GM23338 (cell line): ENCODE results near the gene ARL5A. TPM values are rescaled to one million over a fixed set of nuclear protein-coding genes. Genes with fewer than 3 reads are reported as not detected.

ENCODE experiments used
- ATAC-seq: fragments of 200-7000 bp; cut with Tn5 transposase; 3 replicates; pipeline ENCODE4 v1.9.1; 2020
- DNase-seq: peaks from one replicate; pipeline ENCODE4 v3.0.0-alpha.2; 2015; ENCODE audit warnings: low spot score
- H2AFZ ChIP-seq: fragments of 200-600 bp; sonication (generic); 2 replicates; pipeline ENCODE4 v1.8.0; 2016; ENCODE audit warnings: antibody characterized with exemption, mild to moderate bottlenecking, moderate library complexity
- H3F3A ChIP-seq: fragments of 200-600 bp; sonication (generic); replicated peaks from 2 replicates; pipeline ENCODE4 v1.8.0; 2017; ENCODE audit warnings: antibody characterized with exemption, mixed run types, low read depth
- H3K27ac ChIP-seq: fragments of 200-600 bp; sonication (generic); 2 replicates; pipeline ENCODE4 v1.6.1; 2016; ENCODE audit warnings: low read depth
- H3K27me3 ChIP-seq: fragments of 200-600 bp; sonication (generic); 2 replicates; pipeline ENCODE4 v1.8.0; 2016; ENCODE audit warnings: mild to moderate bottlenecking, mixed run types, moderate library complexity; ENCODE audit not compliant: insufficient read depth
- H3K36me3 ChIP-seq: fragments of 200-600 bp; sonication (generic); 2 replicates; pipeline ENCODE4 v1.8.0; 2016; ENCODE audit warnings: mild to moderate bottlenecking; ENCODE audit not compliant: insufficient read depth
- H3K4me1 ChIP-seq: fragments of 200-600 bp; sonication (generic); 2 replicates; pipeline ENCODE4 v1.8.0; 2016; ENCODE audit warnings: mild to moderate bottlenecking, moderate library complexity; ENCODE audit not compliant: insufficient read depth
- H3K4me2 ChIP-seq: fragments of 200-600 bp; sonication (generic); 2 replicates; pipeline ENCODE4 v1.7.1; 2017; ENCODE audit warnings: mixed run types
- H3K4me3 ChIP-seq: fragments of 200-600 bp; sonication (generic); 2 replicates; pipeline ENCODE4 v1.6.1; 2016; ENCODE audit warnings: mixed run types
- H3K79me2 ChIP-seq: fragments of 200-600 bp; sonication (generic); replicated peaks from 2 replicates; pipeline ENCODE4 v1.8.0; 2017; ENCODE audit warnings: mild to moderate bottlenecking; ENCODE audit not compliant: insufficient read depth
- H3K9me2 ChIP-seq: fragments of 200-600 bp; sonication (generic); 2 replicates; pipeline ENCODE4 v1.8.0; 2017; ENCODE audit not compliant: insufficient read depth
- H4K20me1 ChIP-seq: fragments of 200-600 bp; sonication (generic); replicated peaks from 2 replicates; pipeline ENCODE4 v1.8.0; 2017; ENCODE audit warnings: mild to moderate bottlenecking; ENCODE audit not compliant: insufficient read depth
- H3K27ac Mint-ChIP-seq: 2 replicates; pipeline ENCODE4 v1.8.0; 2020; ENCODE audit warnings: inconsistent platforms, mild to moderate bottlenecking, moderate library complexity, mixed read lengths
- H3K27me3 Mint-ChIP-seq: 3 replicates; pipeline ENCODE4 v1.8.0; 2022; ENCODE audit warnings: low read depth, mild to moderate bottlenecking, moderate library complexity, mixed read lengths, inconsistent platforms; ENCODE audit not compliant: insufficient read depth, poor library complexity
- H3K36me3 Mint-ChIP-seq: 3 replicates; pipeline ENCODE4 v1.8.0; 2021; ENCODE audit warnings: low read depth, mild to moderate bottlenecking, inconsistent platforms, moderate library complexity, mixed read lengths
- H3K4me1 Mint-ChIP-seq: 3 replicates; pipeline ENCODE4 v1.8.0; 2020; ENCODE audit warnings: mild to moderate bottlenecking, inconsistent platforms, mixed read lengths
- H3K4me3 Mint-ChIP-seq: 3 replicates; pipeline ENCODE4 v1.8.0; 2021; ENCODE audit warnings: moderate library complexity, mild to moderate bottlenecking, inconsistent platforms, mixed read lengths
- H3K9me3 Mint-ChIP-seq: 3 replicates; pipeline ENCODE4 v1.8.0; 2020; ENCODE audit warnings: moderate library complexity, mild to moderate bottlenecking, inconsistent platforms, mixed read lengths
- CREB1 ChIP-seq: fragments of 250-450 bp; sonication (Bioruptor Pico); IDR thresholded peaks from 2 replicates; pipeline ENCODE4 v1.5.0; 2020; ENCODE audit warnings: low read depth, mild to moderate bottlenecking, moderate library complexity
- EZH2 ChIP-seq: fragments of 200-600 bp; sonication (generic); IDR thresholded peaks from one replicate; pipeline ENCODE4 v1.8.0; 2017; ENCODE audit warnings: antibody characterized with exemption, mild to moderate bottlenecking, low read depth; ENCODE audit not compliant: unreplicated experiment
- EZH2phosphoT487 ChIP-seq: fragments of 200-600 bp; sonication (generic); IDR thresholded peaks from one replicate; pipeline ENCODE4 v1.8.1; 2018; ENCODE audit warnings: antibody characterized with exemption; ENCODE audit not compliant: unreplicated experiment
- JUNB ChIP-seq: IDR thresholded peaks from one replicate; pipeline ENCODE4 v1.6.1; 2016; ENCODE audit warnings: antibody characterized with exemption; ENCODE audit not compliant: unreplicated experiment
- NANOG ChIP-seq: IDR thresholded peaks from 2 replicates; pipeline ENCODE4 v1.6.1; 2016; ENCODE audit warnings: antibody characterized with exemption, borderline replicate concordance
- POLR2AphosphoS5 ChIP-seq: IDR thresholded peaks from 2 replicates; pipeline ENCODE4 v1.6.1; 2016; ENCODE audit warnings: antibody characterized with exemption, low read depth
- STAT1 ChIP-seq: IDR thresholded peaks from one replicate; pipeline ENCODE4 v1.6.1; 2016; ENCODE audit warnings: antibody characterized with exemption; ENCODE audit not compliant: unreplicated experiment
- ZNF114 ChIP-seq: fragments of 250-450 bp; sonication (Bioruptor Pico); IDR thresholded peaks from 2 replicates; pipeline ENCODE4 v1.5.0; 2020; ENCODE audit warnings: mild to moderate bottlenecking, moderate library complexity
- ZNF331 ChIP-seq: fragments of 250-450 bp; sonication (Bioruptor Pico); IDR thresholded peaks from 2 replicates; pipeline ENCODE4 v1.5.0; 2020; ENCODE audit warnings: low read depth, mild to moderate bottlenecking, moderate library complexity
- polyA plus RNA-seq: library from polyadenylated mRNA; unstranded; fragments of >200 nt; fragmentation: Nextera tagmentation; extraction: Ambion mirVana; gene quantifications from 2 replicates; pipeline ENCODE4 v1.2.1, GENCODE V29; 2016
- total RNA-seq: library from RNA; depleted of rRNA; stranded (reverse); fragments of >200 nt; shearing (Covaris generic); gene quantifications from 2 replicates; pipeline ENCODE4 v1.2.3, GENCODE V29; 2014
- TF ChIP-seq, protein P1 (sequence below): IDR thresholded peaks from one replicate; pipeline ENCODE4 v1.6.1; 2018; ENCODE audit warnings: antibody characterized with exemption; ENCODE audit not compliant: unreplicated experiment
- TF ChIP-seq, protein P2 (sequence below): IDR thresholded peaks from 2 replicates; pipeline ENCODE4 v1.6.1; 2016; ENCODE audit warnings: antibody characterized with exemption

Gene ARL5A
- total and polyA plus RNA-seq, 2 experiments from 2014 or later, result 26.8 to 104 TPM

DNA sequence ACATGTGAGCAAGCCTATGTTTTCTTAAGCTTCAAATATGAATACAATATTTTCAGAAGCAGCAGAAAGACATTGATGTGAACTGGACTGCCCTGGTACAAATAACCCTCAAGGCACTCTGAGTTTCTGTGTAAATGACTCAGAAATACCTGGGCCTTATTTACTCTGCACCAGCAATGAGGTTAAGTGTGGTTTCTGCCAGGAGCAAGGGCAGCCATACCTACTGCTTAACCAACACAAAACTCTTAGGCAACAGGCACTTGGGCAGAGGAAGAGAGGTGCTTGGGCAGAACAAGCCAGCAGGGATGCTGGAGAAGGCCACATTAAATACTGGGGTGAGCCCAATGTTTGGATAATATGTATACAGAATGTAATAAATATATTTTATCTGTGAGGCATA lies 29.4 kb upstream of the ARL5A start:
- no peak for DNase-seq
- no peak overlapping the region for H3K27ac ChIP-seq
- Mint-ChIP-seq H3K4me1 (no peaks in the 10 kb centered on the region; the same call in 2 of the 3 replicates), H3K4me3 (no peak overlapping the region), H3K27me3 (no peaks in the 10 kb centered on the region), H3K9me3 (no peaks in the 10 kb centered on the region), H3K36me3 (no peaks in the 10 kb centered on the region), H3K27ac (no peak overlapping the region)
- H3K4me2 ChIP-seq, result no peak overlapping the region
- H2AFZ ChIP-seq, result no peak overlapping the region
- no peak overlapping the region for H3K4me3 ChIP-seq
- H3K9me2 ChIP-seq, result no peaks in the 10 kb centered on the region
- H3K36me3 ChIP-seq, result no peaks in the 10 kb centered on the region
- no peaks in the 10 kb centered on the region for H3K4me1 ChIP-seq
- no peaks in the 10 kb centered on the region for H3K79me2 ChIP-seq
- H3K27me3 ChIP-seq, result no peaks in the 10 kb centered on the region
- H3F3A ChIP-seq, result no peaks in the 10 kb centered on the region
- TF ChIP-seq POLR2AphosphoS5, result no peak
- no peaks in the 10 kb centered on the region for H4K20me1 ChIP-seq
- no peak for ATAC-seq

DNA sequence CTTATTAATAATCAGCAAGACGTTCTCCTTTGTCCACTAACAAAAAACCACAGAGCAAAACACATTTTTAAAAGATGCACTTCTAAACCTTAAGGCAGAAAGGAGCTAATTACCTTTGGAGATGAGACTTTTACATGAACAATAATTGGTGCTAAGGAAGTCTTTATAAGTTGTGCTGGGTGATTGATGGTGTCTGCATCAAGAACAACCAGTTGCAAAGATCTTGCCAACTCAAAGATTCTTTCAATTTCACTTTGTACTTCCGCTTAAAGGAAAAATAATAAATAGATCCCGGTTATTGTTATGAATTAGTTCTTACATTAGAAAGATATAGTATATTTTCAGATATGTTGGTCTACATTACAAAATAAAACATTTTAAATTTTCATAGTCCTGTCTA lies 26.9 kb upstream of the ARL5A start:
- H3K79me2 ChIP-seq, result no peaks in the 10 kb centered on the region
- H3K4me2 ChIP-seq, result no peak overlapping the region
- H3F3A ChIP-seq, result no peaks in the 10 kb centered on the region
- H3K4me3 ChIP-seq, result no peak overlapping the region
- H3K36me3 ChIP-seq, result no peaks in the 10 kb centered on the region
- Mint-ChIP-seq H3K36me3 (no peaks in the 10 kb centered on the region), H3K4me3 (no peak overlapping the region), H3K27ac (no peak overlapping the region), H3K4me1 (no peaks in the 10 kb centered on the region), H3K27me3 (no peaks in the 10 kb centered on the region), H3K9me3 (no peaks in the 10 kb centered on the region)
- no peak for ATAC-seq
- no peaks in the 10 kb centered on the region for H4K20me1 ChIP-seq
- no peak for DNase-seq
- no peaks in the 10 kb centered on the region for H3K4me1 ChIP-seq
- H3K27ac ChIP-seq, result no peak overlapping the region
- no peak for TF ChIP-seq EZH2phosphoT487
- TF ChIP-seq JUNB, result no peak
- no peak for TF ChIP-seq STAT1
- no peak for TF ChIP-seq NANOG
- H2AFZ ChIP-seq, result no peak overlapping the region
- H3K27me3 ChIP-seq, result no peaks in the 10 kb centered on the region
- no peaks in the 10 kb centered on the region for H3K9me2 ChIP-seq

DNA sequence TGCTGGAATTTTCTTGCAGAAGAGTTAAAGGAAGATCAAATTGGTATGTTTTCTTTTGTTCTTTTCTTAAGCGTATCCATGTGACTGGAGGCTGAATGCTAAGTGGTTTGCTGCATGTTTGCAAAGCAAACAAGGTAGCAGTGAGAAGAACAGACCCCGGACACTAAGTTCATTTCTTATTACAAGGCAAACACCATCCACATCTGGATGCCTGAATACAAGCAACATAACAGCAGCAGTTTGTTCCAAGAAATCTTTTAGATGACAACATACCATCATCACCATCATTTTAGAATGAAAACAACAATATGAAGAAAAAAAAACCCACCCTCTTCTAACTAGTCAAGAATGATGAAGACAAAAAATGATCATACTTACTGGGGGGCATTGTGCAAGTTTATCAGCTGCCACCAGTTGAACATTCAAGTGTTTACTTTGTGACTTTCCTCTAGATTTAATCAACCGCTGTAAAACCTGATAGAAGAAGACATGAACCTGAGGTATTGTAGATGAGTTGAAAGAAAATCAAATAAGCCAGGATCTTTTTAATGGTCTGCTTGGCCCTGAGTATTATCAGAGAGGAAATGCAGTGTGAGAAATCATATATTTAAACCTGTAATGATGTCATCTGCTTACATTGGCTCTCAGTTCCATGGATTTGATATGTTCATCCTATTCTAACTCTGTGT lies 25.0 kb upstream of the ARL5A start:
- Histone ChIP-seq H3K9me2 (no peaks in the 10 kb centered on the region), H3K36me3 (no peaks in the 10 kb centered on the region), H3K4me3 (no peak overlapping the region), H3K4me2 (no peak overlapping the region), H2AFZ (no peak overlapping the region), H3K27ac (no peak overlapping the region), H3K27me3 (no peaks in the 10 kb centered on the region), H3K4me1 (no peaks in the 10 kb centered on the region), H3F3A (no peaks in the 10 kb centered on the region), H4K20me1 (no peaks in the 10 kb centered on the region), H3K79me2 (no peaks in the 10 kb centered on the region)
- ATAC-seq, result no peak
- H3K4me1 Mint-ChIP-seq, result no peaks in the 10 kb centered on the region
- no peak overlapping the region for H3K4me3 Mint-ChIP-seq
- no peak for DNase-seq
- no peaks in the 10 kb centered on the region for H3K36me3 Mint-ChIP-seq
- no peaks in the 10 kb centered on the region for H3K27me3 Mint-ChIP-seq
- no peak overlapping the region for H3K27ac Mint-ChIP-seq
- H3K9me3 Mint-ChIP-seq, result no peaks in the 10 kb centered on the region
- TF ChIP-seq ZNF114 (CRISPR knock-in tag) (no peak), STAT1 (no peak), EZH2phosphoT487 (no peak), NANOG (no peak), POLR2AphosphoS5 (no peak), ZNF331 (CRISPR knock-in tag) (no peak), JUNB (no peak), EZH2 (no peak), CREB1 (CRISPR knock-in tag) (no peak)
- TF ChIP-seq, protein P1, sequence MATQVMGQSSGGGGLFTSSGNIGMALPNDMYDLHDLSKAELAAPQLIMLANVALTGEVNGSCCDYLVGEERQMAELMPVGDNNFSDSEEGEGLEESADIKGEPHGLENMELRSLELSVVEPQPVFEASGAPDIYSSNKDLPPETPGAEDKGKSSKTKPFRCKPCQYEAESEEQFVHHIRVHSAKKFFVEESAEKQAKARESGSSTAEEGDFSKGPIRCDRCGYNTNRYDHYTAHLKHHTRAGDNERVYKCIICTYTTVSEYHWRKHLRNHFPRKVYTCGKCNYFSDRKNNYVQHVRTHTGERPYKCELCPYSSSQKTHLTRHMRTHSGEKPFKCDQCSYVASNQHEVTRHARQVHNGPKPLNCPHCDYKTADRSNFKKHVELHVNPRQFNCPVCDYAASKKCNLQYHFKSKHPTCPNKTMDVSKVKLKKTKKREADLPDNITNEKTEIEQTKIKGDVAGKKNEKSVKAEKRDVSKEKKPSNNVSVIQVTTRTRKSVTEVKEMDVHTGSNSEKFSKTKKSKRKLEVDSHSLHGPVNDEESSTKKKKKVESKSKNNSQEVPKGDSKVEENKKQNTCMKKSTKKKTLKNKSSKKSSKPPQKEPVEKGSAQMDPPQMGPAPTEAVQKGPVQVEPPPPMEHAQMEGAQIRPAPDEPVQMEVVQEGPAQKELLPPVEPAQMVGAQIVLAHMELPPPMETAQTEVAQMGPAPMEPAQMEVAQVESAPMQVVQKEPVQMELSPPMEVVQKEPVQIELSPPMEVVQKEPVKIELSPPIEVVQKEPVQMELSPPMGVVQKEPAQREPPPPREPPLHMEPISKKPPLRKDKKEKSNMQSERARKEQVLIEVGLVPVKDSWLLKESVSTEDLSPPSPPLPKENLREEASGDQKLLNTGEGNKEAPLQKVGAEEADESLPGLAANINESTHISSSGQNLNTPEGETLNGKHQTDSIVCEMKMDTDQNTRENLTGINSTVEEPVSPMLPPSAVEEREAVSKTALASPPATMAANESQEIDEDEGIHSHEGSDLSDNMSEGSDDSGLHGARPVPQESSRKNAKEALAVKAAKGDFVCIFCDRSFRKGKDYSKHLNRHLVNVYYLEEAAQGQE, result no peak
- TF ChIP-seq, protein P2, sequence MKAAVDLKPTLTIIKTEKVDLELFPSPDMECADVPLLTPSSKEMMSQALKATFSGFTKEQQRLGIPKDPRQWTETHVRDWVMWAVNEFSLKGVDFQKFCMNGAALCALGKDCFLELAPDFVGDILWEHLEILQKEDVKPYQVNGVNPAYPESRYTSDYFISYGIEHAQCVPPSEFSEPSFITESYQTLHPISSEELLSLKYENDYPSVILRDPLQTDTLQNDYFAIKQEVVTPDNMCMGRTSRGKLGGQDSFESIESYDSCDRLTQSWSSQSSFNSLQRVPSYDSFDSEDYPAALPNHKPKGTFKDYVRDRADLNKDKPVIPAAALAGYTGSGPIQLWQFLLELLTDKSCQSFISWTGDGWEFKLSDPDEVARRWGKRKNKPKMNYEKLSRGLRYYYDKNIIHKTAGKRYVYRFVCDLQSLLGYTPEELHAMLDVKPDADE, result no peak
